Measurements from ENCODE around the gene GNG2. TPM values are rescaled to one million over a fixed set of nuclear protein-coding genes. Genes with fewer than 3 reads are reported as not detected.
A peak's percentile ranks its signal among the peaks of the same experiment; 100 is the strongest.

GNG2 gene
- total RNA-seq, 2 donors from 2014 or later: 47.9 to 51.6 TPM

DNA sequence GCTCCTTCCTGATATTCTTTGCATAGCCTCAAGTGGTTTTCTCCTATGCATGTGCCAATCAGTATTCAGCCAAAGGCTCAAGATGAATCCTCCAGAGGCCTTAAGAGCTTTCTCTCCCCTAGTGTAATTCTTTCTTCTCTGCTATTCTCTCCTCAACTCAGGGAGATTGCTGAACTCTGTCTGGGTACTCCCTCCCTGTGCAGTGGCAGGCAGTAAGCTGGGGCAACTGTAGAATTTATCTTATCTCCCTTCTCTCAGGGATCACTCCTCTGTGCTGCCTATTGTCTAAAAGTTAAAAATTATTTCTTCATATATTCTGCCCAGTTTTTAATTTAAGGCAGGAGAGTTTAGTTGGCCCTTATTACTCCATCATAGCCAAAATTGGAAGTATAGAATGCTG, 100.5 kb downstream of the GNG2 start:
- Histone ChIP-seq H3K9me3 (ENCODE audit: control insufficient read depth, low read length) (peaks cover 31% of the 10 kb centered on the region), H3K4me3 (ENCODE audit: low read length) (no peak overlapping the region), H3K36me3 (ENCODE audit: control insufficient read depth, insufficient read depth, low read length) (peaks cover 33% of the 10 kb centered on the region), H3K27ac (ENCODE audit: low read depth, low read length) (no peak overlapping the region), H3K9ac (ENCODE audit: extremely low read depth, low read length, poor library complexity, severe bottlenecking) (no peak overlapping the region), H3K27me3 (ENCODE audit: control insufficient read depth, insufficient read depth, low read length, poor library complexity, severe bottlenecking) (no peaks in the 10 kb centered on the region), H3K4me1 (ENCODE audit: control insufficient read depth, insufficient read depth, low read length) (no peaks in the 10 kb centered on the region)
- Mint-ChIP-seq H3K9me3 (peaks cover 29% of the 10 kb centered on the region), H3K36me3 (ENCODE audit: low read depth) (peaks cover 40% of the 10 kb centered on the region), H3K27ac (no peak overlapping the region), H3K27me3 (ENCODE audit: insufficient read depth) (no peaks in the 10 kb centered on the region), H3K4me1 (peaks cover 9% of the 10 kb centered on the region), H3K4me3 (no peak overlapping the region)
- no peak for DNase-seq
- TF ChIP-seq, protein P1, sequence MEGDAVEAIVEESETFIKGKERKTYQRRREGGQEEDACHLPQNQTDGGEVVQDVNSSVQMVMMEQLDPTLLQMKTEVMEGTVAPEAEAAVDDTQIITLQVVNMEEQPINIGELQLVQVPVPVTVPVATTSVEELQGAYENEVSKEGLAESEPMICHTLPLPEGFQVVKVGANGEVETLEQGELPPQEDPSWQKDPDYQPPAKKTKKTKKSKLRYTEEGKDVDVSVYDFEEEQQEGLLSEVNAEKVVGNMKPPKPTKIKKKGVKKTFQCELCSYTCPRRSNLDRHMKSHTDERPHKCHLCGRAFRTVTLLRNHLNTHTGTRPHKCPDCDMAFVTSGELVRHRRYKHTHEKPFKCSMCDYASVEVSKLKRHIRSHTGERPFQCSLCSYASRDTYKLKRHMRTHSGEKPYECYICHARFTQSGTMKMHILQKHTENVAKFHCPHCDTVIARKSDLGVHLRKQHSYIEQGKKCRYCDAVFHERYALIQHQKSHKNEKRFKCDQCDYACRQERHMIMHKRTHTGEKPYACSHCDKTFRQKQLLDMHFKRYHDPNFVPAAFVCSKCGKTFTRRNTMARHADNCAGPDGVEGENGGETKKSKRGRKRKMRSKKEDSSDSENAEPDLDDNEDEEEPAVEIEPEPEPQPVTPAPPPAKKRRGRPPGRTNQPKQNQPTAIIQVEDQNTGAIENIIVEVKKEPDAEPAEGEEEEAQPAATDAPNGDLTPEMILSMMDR (conservative IDR thresholded peaks at IDR 0.05): no peak

DNA sequence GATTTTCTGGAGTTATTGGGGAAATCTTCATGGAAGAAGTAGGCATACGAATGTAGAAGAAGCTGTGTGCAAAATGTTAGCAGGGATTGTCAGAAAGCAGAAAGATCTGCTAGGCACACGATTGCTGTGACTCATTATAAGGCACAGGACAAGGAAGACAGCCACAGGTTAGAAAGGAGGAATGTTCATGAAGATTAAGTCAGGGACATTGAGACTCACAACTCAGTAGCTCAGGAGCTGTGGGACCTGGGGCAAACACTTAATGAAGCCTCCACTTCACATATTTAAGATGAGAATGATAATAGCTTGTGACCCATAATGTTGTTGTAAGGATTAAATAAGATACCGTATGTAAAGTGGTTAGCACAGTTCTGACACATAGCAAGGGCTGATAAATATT, 102.3 kb downstream of the GNG2 start:
- peak overlapping the region; percentile 5 for H3K27ac Mint-ChIP-seq
- Histone ChIP-seq H3K9ac (ENCODE audit: extremely low read depth, low read length, poor library complexity, severe bottlenecking) (no peak overlapping the region), H3K4me1 (ENCODE audit: control insufficient read depth, insufficient read depth, low read length) (no peaks in the 10 kb centered on the region), H3K4me3 (ENCODE audit: low read length) (no peak overlapping the region), H3K27me3 (ENCODE audit: control insufficient read depth, insufficient read depth, low read length, poor library complexity, severe bottlenecking) (no peaks in the 10 kb centered on the region), H3K27ac (ENCODE audit: low read depth, low read length) (no peak overlapping the region), H3K9me3 (ENCODE audit: control insufficient read depth, low read length) (peaks cover 25% of the 10 kb centered on the region), H3K36me3 (ENCODE audit: control insufficient read depth, insufficient read depth, low read length) (peaks cover 24% of the 10 kb centered on the region)
- H3K27me3 Mint-ChIP-seq (ENCODE audit: insufficient read depth): no peaks in the 10 kb centered on the region
- peaks cover 27% of the 10 kb centered on the region for H3K36me3 Mint-ChIP-seq (ENCODE audit: low read depth)
- 78 to 86% methylated on average over 2 of the region's 3 CpGs for WGBS, 2 experiments (ENCODE audit: insufficient coverage in 1 of 2, insufficient read length in 1 of 2)
- TF ChIP-seq, protein P1 (conservative IDR thresholded peaks at IDR 0.05): no peak
- no peak for DNase-seq
- peaks cover 26% of the 10 kb centered on the region for H3K9me3 Mint-ChIP-seq
- H3K4me3 Mint-ChIP-seq: no peak overlapping the region
- H3K4me1 Mint-ChIP-seq: peaks cover 9% of the 10 kb centered on the region

DNA sequence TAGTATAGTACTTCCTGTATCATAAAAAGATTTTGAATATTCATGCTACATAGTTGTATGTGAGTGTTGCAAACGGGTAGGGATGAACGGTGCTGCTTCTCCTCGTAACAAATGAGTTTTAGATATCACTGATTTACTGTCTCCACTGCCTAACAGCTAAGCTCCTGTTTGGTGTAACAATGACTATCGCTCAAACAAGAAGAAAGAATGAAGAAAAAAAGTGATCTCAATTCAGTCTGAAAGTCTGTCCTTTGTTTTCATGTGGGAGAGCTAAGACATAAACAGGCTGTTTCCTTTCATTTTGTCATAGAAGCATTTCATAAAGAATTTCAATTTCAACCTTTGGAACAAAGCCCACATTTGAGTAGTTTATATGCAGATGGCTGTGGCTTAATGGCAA, 102.9 kb downstream of the GNG2 start:
- Histone ChIP-seq H3K4me1 (ENCODE audit: control insufficient read depth, insufficient read depth, low read length) (no peaks in the 10 kb centered on the region), H3K27me3 (ENCODE audit: control insufficient read depth, insufficient read depth, low read length, poor library complexity, severe bottlenecking) (no peaks in the 10 kb centered on the region), H3K9me3 (ENCODE audit: control insufficient read depth, low read length) (peaks cover 19% of the 10 kb centered on the region), H3K4me3 (ENCODE audit: low read length) (no peak overlapping the region), H3K9ac (ENCODE audit: extremely low read depth, low read length, poor library complexity, severe bottlenecking) (no peak overlapping the region), H3K36me3 (ENCODE audit: control insufficient read depth, insufficient read depth, low read length) (peaks cover 19% of the 10 kb centered on the region), H3K27ac (ENCODE audit: low read depth, low read length) (no peak overlapping the region)
- 90 to 99% methylated on average over 3 to 4 of the region's 4 CpGs for WGBS, 2 experiments (ENCODE audit: insufficient coverage in 1 of 2, insufficient read length in 1 of 2)
- Mint-ChIP-seq H3K9me3 (peaks cover 21% of the 10 kb centered on the region), H3K27ac (no peak overlapping the region), H3K36me3 (ENCODE audit: low read depth) (peaks cover 21% of the 10 kb centered on the region), H3K4me3 (no peak overlapping the region), H3K4me1 (peaks cover 9% of the 10 kb centered on the region), H3K27me3 (ENCODE audit: insufficient read depth) (no peaks in the 10 kb centered on the region)
- TF ChIP-seq, protein P1 (conservative IDR thresholded peaks at IDR 0.05): no peak
- DNase-seq: no peak
